ENCODE results near the gene SGO2.

SGO2 gene

GRCh38 chr2:200567932-200568331 is 41.9 kb downstream of the SGO2 start:
- Histone ChIP-seq H3K27me3 (ENCODE audit: insufficient read depth, low read length) (no peaks in the 10 kb centered on the region), H3K4me1 (ENCODE audit: control insufficient read depth, insufficient read depth, low read length, unreplicated experiment) (no peaks in the 10 kb centered on the region), H2AFZ (ENCODE audit: low read length, unreplicated experiment) (no peak overlapping the region), H3K36me3 (ENCODE audit: insufficient read depth, low read length) (no peaks in the 10 kb centered on the region; the same call in 1 of the 2 replicates), H3K27ac (ENCODE audit: low read depth, low read length) (no peak overlapping the region), H3K79me2 (ENCODE audit: control insufficient read depth, insufficient read depth, low read length, unreplicated experiment) (peaks cover 12% of the 10 kb centered on the region), H3K4me3 (ENCODE audit: low read depth, low read length) (no peak overlapping the region)

DNA sequence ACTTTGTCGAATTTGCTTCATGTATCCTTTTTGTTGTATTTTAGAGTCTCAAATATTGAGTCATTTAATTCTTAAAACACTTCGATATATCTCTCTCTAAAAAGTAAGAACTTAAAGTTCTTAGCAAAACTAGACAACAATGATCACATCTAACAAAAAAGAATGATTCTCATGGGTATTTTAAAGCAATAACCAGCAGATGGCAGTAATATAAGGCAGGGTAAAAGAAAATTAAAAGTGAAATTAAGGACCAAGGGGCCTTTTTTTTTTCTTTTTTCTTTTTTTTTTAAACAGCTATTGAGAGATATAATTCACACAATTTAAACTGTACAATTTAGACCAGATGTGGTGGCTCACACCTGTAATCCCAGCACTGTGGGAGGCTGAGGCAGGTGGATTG is 50.0 kb downstream of the SGO2 start:
- Histone ChIP-seq H3K36me3 (ENCODE audit: insufficient read depth, low read length) (peaks cover 4% of the 10 kb centered on the region; the same call in 1 of the 2 replicates), H2AFZ (ENCODE audit: low read length, unreplicated experiment) (no peak overlapping the region), H3K4me1 (ENCODE audit: control insufficient read depth, insufficient read depth, low read length, unreplicated experiment) (no peaks in the 10 kb centered on the region), H3K4me3 (ENCODE audit: low read depth, low read length) (no peak overlapping the region), H3K27me3 (ENCODE audit: insufficient read depth, low read length) (no peaks in the 10 kb centered on the region), H3K27ac (ENCODE audit: low read depth, low read length) (no peak overlapping the region), H3K79me2 (ENCODE audit: control insufficient read depth, insufficient read depth, low read length, unreplicated experiment) (no peaks in the 10 kb centered on the region)

DNA sequence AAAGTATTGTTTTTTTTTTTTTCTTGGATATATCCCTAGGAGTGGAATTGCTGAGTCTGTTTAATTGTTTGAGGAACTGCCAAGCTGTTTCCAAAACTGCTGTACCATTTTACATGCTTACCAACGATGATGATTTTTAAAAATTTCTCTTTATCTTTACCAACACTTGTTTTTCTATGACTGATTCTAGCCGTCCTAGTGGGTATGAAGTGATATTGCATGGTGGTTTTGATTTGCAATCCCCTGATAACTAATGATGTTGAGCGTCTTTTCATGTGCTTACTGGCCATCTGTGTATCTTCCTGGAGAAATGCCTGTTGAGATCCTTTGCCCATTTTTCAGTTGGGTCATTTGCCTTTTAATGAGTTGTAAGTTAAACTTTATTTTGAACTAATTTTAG is 51.0 kb downstream of the SGO2 start:
- Histone ChIP-seq H2AFZ (ENCODE audit: low read length, unreplicated experiment) (no peak overlapping the region), H3K79me2 (ENCODE audit: control insufficient read depth, insufficient read depth, low read length, unreplicated experiment) (no peaks in the 10 kb centered on the region), H3K27me3 (ENCODE audit: insufficient read depth, low read length) (no peaks in the 10 kb centered on the region), H3K4me1 (ENCODE audit: control insufficient read depth, insufficient read depth, low read length, unreplicated experiment) (no peaks in the 10 kb centered on the region), H3K36me3 (ENCODE audit: insufficient read depth, low read length) (0 out of 2 replicates have a peak, but pooled peaks cover 4% of the 10 kb centered on the region), H3K4me3 (ENCODE audit: low read depth, low read length) (no peak overlapping the region), H3K27ac (ENCODE audit: low read depth, low read length) (no peak overlapping the region)

DNA sequence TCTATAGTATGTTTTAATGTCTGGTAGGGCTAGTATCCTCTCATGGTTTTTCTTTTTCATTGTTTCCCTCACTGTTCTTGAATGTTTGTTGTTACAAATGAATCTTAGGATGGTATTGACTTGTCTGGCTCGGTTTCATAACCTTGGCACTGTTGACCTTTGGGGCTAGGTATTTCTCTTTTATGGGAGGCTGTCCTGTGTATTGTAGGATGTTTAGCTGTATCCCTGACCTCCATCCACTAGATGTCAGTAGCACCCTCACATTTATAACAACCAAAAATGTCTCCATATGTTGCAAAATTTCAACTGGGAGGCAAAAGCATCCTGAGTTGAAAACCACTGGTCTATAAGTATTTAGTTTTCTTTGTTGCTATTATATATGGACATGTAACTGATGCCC is 52.8 kb downstream of the SGO2 start:
- Histone ChIP-seq H3K4me3 (ENCODE audit: low read depth, low read length) (no peak overlapping the region), H3K27me3 (ENCODE audit: insufficient read depth, low read length) (no peaks in the 10 kb centered on the region), H3K36me3 (ENCODE audit: insufficient read depth, low read length) (0 out of 2 replicates have a peak, but pooled peaks cover 4% of the 10 kb centered on the region), H2AFZ (ENCODE audit: low read length, unreplicated experiment) (peak overlapping the region; percentile 28), H3K4me1 (ENCODE audit: control insufficient read depth, insufficient read depth, low read length, unreplicated experiment) (no peaks in the 10 kb centered on the region), H3K27ac (ENCODE audit: low read depth, low read length) (no peak overlapping the region), H3K79me2 (ENCODE audit: control insufficient read depth, insufficient read depth, low read length, unreplicated experiment) (no peaks in the 10 kb centered on the region)

DNA sequence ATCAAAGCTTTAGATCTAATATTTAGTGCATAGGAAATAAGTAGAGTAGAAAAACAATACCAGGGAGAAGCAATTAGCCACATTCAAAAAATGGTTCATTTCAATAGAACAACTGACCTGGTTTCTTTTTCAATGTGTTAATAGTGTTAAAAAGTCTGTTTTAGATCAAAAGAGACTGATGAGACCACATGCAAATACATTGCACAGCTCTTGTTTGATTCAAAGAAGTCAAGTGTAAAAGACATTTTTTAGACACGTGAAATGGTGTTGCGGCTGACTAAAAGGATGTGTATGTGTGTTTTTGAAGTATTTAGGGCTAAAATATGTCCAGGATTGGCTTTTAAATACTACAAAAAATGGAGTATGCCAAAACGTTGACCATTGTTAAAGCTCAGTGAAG is 58.6 kb downstream of the SGO2 start:
- peaks cover 32% of the 10 kb centered on the region for H3K4me1 ChIP-seq (ENCODE audit: control insufficient read depth, insufficient read depth, low read length, unreplicated experiment)
- H3K36me3 ChIP-seq (ENCODE audit: insufficient read depth, low read length), result no peaks in the 10 kb centered on the region
- H3K79me2 ChIP-seq (ENCODE audit: control insufficient read depth, insufficient read depth, low read length, unreplicated experiment), result peaks cover 17% of the 10 kb centered on the region
- H2AFZ ChIP-seq (ENCODE audit: low read length, unreplicated experiment), result no peak overlapping the region
- H3K27ac ChIP-seq (ENCODE audit: low read depth, low read length), result no peak overlapping the region
- peak overlapping the region; percentile 81; the same call in 1 of the 2 replicates for H3K4me3 ChIP-seq (ENCODE audit: low read depth, low read length)
- H3K27me3 ChIP-seq (ENCODE audit: insufficient read depth, low read length), result no peaks in the 10 kb centered on the region

GRCh38 chr2:200585340-200585729 is 59.3 kb downstream of the SGO2 start:
- Histone ChIP-seq H3K27me3 (ENCODE audit: insufficient read depth, low read length) (no peaks in the 10 kb centered on the region), H3K36me3 (ENCODE audit: insufficient read depth, low read length) (no peaks in the 10 kb centered on the region), H2AFZ (ENCODE audit: low read length, unreplicated experiment) (peak overlapping the region; percentile 88)

DNA sequence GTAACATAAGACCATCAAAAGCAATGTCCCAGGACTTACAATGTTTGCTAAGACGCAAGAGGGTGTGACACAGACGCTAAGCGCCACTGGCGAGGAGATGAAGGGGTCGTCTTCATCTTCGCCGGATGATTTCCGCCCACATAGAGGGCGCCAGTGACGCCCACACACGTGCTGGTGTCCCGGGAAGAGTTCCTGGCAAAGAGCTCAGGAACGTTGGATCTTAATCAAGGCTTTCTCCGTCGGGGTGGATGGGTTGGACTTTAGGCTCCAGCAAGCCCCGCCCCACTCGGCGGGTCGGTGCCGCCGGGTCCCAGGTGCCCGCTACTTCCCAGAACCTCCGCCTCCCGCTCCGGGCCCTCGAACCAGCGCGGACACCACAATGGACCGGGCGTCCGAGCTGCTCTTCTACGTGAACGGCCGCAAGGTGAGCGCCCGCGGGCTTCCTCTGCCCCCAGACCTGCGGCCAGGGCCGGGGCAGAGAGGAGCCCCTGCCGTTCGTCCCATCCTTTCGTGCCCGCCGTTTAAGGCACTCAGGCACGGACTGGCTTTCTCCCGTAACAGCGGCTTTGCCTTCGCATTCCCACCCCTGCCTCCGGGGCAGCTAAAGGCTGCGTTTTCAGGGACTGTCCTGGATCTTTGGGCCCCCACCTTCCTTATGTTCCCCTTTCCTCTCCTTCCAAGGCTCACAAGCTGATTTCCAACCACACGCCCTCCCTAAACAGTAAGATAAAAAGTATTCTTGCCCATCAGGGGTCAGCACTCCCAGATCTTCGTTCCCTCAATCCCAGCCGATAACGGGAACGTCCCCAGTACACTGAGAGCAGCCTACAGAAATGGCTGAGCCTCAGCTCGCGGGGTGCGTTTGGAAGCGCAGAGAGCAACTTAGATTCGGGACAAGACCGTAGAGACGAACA is 60.0 kb downstream of the SGO2 start, which contains the start of gene AOX1:
AOX1 (plus strand) TSS at position 285 of the 914 bp plus-strand sequence; CDS start at position 380, 95 bp downstream.
- peaks cover 44% of the 10 kb centered on the region for H3K4me1 ChIP-seq (ENCODE audit: control insufficient read depth, insufficient read depth, low read length, unreplicated experiment)
- H2AFZ ChIP-seq (ENCODE audit: low read length, unreplicated experiment), result peak within 1 kb of the TSS; percentile 88
- H3K79me2 ChIP-seq (ENCODE audit: control insufficient read depth, insufficient read depth, low read length, unreplicated experiment), result peaks cover 22% of the 10 kb centered on the region
- peak within 1 kb of the TSS; percentile 20 for H3K27ac ChIP-seq (ENCODE audit: low read depth, low read length)
- peak within 1 kb of the TSS; percentile 81 for H3K4me3 ChIP-seq (ENCODE audit: low read depth, low read length)
- H3K36me3 ChIP-seq (ENCODE audit: insufficient read depth, low read length), result 0 out of 2 replicates have a peak, but pooled peaks cover 4% of the 10 kb centered on the region
- no peaks in the 10 kb centered on the region for H3K27me3 ChIP-seq (ENCODE audit: insufficient read depth, low read length)

More at GRCh38 chr2:200585340-200585729, 59.3 kb downstream of the SGO2 start:
- H3K79me2 ChIP-seq (ENCODE audit: control insufficient read depth, insufficient read depth, low read length, unreplicated experiment), result peaks cover 17% of the 10 kb centered on the region
- peak overlapping the region; percentile 81 for H3K4me3 ChIP-seq (ENCODE audit: low read depth, low read length)
- H3K4me1 ChIP-seq (ENCODE audit: control insufficient read depth, insufficient read depth, low read length, unreplicated experiment), result peaks cover 39% of the 10 kb centered on the region
- peak overlapping the region; percentile 20; the same call in 1 of the 2 replicates for H3K27ac ChIP-seq (ENCODE audit: low read depth, low read length)

- Histone ChIP-seq H3K36me3 (ENCODE audit: insufficient read depth, low read length) (0 out of 2 replicates have a peak, but pooled peaks cover 9% of the 10 kb centered on the region), H2AFZ (ENCODE audit: low read length, unreplicated experiment) (peak overlapping the region; percentile 88), H3K4me3 (ENCODE audit: low read depth, low read length) (peak overlapping the region; percentile 81), H3K79me2 (ENCODE audit: control insufficient read depth, insufficient read depth, low read length, unreplicated experiment) (peaks cover 28% of the 10 kb centered on the region), H3K27ac (ENCODE audit: low read depth, low read length) (peak overlapping the region; percentile 20; the same call in 1 of the 2 replicates), H3K4me1 (ENCODE audit: control insufficient read depth, insufficient read depth, low read length, unreplicated experiment) (peaks cover 44% of the 10 kb centered on the region), H3K27me3 (ENCODE audit: insufficient read depth, low read length) (no peaks in the 10 kb centered on the region)
Observed at GRCh38 chr2:200586644-200586975, 60.6 kb downstream of the SGO2 start.

DNA sequence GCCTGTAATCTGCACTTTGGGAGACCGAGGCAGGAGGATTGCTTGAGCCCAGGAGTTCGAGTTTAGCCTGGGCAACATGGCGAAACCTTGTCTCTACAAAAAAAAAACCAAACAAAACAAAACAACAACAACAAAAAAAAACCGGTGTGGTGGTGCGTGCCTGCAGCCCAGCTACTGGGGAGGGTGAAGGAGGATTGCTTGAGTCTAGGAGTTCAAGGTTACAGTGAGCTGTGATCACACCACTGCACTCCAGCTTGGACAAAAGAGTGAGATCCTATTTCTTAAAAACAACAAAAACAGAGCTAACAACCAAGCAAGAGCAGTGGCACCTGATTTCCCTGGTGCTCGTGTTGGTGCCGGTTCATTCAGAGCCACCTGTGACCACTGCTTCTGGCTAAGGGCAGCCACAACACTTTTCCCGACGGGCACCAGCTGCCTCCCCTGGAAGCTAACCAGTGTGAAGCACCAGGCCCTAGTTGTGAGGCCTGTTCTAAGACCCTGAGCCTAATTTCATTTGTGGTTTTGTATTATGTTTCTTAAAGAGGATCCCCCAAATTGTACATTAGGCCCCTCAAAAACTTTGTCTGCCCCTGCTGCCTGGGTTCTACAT is 61.1 kb downstream of the SGO2 start:
- Histone ChIP-seq H3K27me3 (ENCODE audit: insufficient read depth, low read length) (no peaks in the 10 kb centered on the region), H3K27ac (ENCODE audit: low read depth, low read length) (no peak overlapping the region), H3K4me3 (ENCODE audit: low read depth, low read length) (peak overlapping the region; percentile 81), H2AFZ (ENCODE audit: low read length, unreplicated experiment) (no peak overlapping the region), H3K4me1 (ENCODE audit: control insufficient read depth, insufficient read depth, low read length, unreplicated experiment) (peaks cover 44% of the 10 kb centered on the region), H3K79me2 (ENCODE audit: control insufficient read depth, insufficient read depth, low read length, unreplicated experiment) (peaks cover 33% of the 10 kb centered on the region), H3K36me3 (ENCODE audit: insufficient read depth, low read length) (0 out of 2 replicates have a peak, but pooled peaks cover 9% of the 10 kb centered on the region)

DNA sequence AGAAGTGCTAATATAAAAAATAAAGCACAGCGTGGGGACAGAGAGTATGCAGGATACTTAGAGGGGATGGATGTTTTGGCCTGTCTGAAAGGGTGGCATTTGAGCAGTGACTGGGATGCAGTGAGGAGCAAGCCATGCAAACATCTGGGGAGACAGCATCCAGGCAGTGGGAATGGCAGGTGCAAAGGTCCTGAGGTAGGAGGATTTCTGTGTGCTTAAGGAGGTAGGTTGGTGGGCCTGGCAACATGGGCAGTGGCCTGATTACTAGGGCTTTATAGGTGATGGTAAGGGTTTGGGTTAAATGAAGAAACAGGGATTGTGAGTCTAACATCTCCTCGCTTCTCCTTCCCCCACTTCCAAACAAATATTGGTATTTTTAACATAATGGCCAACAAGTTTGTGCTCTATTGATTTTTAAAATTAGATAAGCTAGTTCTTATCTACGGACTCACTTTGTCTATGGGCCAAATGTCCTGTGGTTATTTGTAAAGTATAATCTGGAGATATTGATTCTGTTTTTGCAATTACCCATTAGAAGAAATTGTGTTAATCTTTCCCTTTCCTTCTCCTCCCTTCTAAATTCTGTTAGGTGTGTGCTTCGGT is 62.2 kb downstream of the SGO2 start:
- Histone ChIP-seq H3K4me1 (ENCODE audit: control insufficient read depth, insufficient read depth, low read length, unreplicated experiment) (peaks cover 44% of the 10 kb centered on the region), H3K27ac (ENCODE audit: low read depth, low read length) (no peak overlapping the region), H3K4me3 (ENCODE audit: low read depth, low read length) (peak overlapping the region; percentile 11; the same call in 1 of the 2 replicates), H2AFZ (ENCODE audit: low read length, unreplicated experiment) (no peak overlapping the region), H3K27me3 (ENCODE audit: insufficient read depth, low read length) (no peaks in the 10 kb centered on the region), H3K36me3 (ENCODE audit: insufficient read depth, low read length) (peaks cover 9% of the 10 kb centered on the region; the same call in 1 of the 2 replicates), H3K79me2 (ENCODE audit: control insufficient read depth, insufficient read depth, low read length, unreplicated experiment) (peaks cover 34% of the 10 kb centered on the region)
